Colonic mucosa (tissue), 4 donors: ENCODE measurements around the gene PLEKHG2. TPM values are rescaled to one million over a fixed set of nuclear protein-coding genes. Genes with fewer than 3 reads are reported as not detected.
A peak's percentile ranks its signal among the peaks of the same experiment; 100 is the strongest.

Experiments used
- DNase-seq: peaks from one replicate; pipeline ENCODE4 v3.0.0-alpha.2; 2020
- H3K27ac ChIP-seq: fragments of 200-600 bp; one replicate; pipeline ENCODE4 v1.8.0; 2021
- H3K27me3 ChIP-seq: fragments of 200-600 bp; one replicate; pipeline ENCODE4 v1.8.0; 2021
- H3K36me3 ChIP-seq: fragments of 200-600 bp; one replicate; pipeline ENCODE4 v1.8.0; 2021
- H3K4me1 ChIP-seq: fragments of 200-600 bp; one replicate; pipeline ENCODE4 v1.8.0; 2021; ENCODE audit warnings: mild to moderate bottlenecking
- H3K4me3 ChIP-seq: fragments of 200-600 bp; one replicate; pipeline ENCODE4 v1.8.0; 2021
- H3K9ac ChIP-seq, 2 donors: one replicate each; pipeline ENCODE4 v1.7.0; 2013; ENCODE audit warnings: control low read depth in 2 of 2, low read depth in 2 of 2, low read length in 2 of 2
- H3K9me3 ChIP-seq: fragments of 200-600 bp; one replicate; pipeline ENCODE4 v1.8.0; 2021
- intact Hi-C: fragments of 100-400 bp; cut with DNase I; formaldehyde crosslinking; loops from one replicate; pipeline ENCODE4 v1.14.1; 2022
- total RNA-seq, 2 donors: library from RNA; stranded (reverse); fragmentation: NEBNext Ultra II Directional in 1 of 2; extraction: Animal tissue kit (Norgen Biotek cat#: 25700) in 1 of 2; gene quantifications; one replicate each; pipeline ENCODE4 v1.2.1, GENCODE V29; 2021
- TF ChIP-seq, protein P1 (sequence below): fragments of 200-600 bp; IDR thresholded peaks from one replicate; pipeline ENCODE4 v1.8.0; 2022; ENCODE audit warnings: antibody characterized with exemption, mild to moderate bottlenecking
- donor health status: healthy.
- donor health status: DM: no; HTN: no; CAD: no.
- donor health status: DM: no; HTN: no; CAD: no.

The PLEKHG2 gene
- total RNA-seq, 2 donors from 2014 or later = 8.0 to 10.4 TPM

DNA sequence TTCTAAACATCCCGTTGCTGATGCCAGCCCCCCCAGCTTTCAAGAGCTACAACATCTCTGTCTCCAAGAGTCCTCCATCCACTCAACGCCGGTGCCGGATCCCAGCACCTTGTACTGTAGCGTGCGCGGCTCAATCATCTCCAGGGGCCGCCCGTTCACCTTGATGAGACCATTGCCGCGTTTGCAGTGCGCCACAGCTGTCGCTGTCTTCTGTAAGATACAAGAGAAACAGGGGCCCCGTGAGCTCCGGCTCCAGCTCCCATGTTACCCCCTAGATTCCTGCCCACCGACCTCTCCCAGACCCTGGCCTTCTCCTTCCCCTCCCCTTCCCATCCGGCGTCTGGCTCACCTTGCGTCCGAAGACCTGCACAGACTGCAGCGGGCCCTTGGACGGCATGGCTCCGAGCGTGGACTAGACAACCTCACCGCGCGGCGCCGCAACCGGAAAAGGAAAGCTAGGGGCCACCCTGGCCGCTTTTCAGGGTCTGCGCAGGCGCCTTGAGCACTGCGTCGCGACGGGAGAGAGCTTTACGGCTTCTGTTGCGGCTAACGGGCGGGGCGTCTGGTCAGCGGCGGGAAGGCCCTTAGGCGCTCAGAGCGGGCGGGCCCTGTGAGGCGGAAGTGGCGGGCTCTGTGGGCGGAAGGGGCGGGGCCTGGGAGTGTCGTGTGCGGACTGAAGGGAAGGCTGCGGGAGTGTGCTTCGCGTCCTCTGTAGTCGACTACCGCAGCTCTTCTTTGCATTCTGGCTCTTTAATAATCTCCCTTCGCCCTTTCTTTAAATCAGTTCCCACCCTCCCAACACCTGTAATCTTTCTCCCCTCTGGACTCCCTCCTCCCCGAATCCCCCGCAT, 23.3 kb downstream of the PLEKHG2 start, which contains the start of gene RPS16:
RPS16 (minus strand) TSS at position 451 of the 851 bp plus-strand sequence; CDS start at position 397, 54 bp downstream.
- intact Hi-C loops = no loop called here
- peaks cover 3% of the 10 kb centered on the region for H3K4me1 ChIP-seq

DNA sequence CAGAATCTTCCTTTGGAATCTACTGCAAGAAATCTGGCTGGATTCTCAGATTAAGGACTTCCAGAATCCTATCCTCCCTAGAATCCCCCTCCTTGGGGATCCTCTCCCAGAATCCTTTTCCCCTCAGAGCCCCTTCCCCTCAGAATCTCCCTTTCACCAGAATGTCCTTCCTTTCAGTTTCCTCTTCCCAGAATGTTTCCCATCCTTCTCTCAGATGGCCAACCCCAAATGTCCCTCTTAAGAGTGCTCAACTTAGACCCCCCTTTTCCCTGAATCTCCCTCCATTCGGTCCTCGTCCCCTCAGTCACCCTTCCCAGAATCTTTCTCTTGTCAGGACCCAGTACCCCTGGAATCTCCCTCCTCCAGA, 23.9 kb downstream of the PLEKHG2 start:
- peak overlapping the region; percentile 93 for H3K4me3 ChIP-seq
- peak overlapping the region; percentile 13 to 88 for H3K9ac ChIP-seq
- peaks cover 3% of the 10 kb centered on the region for H3K4me1 ChIP-seq
- H3K27me3 ChIP-seq = no peaks in the 10 kb centered on the region
- H3K27ac ChIP-seq = peak overlapping the region; percentile 76
- DNase-seq = no peak
- TF ChIP-seq, protein P1, sequence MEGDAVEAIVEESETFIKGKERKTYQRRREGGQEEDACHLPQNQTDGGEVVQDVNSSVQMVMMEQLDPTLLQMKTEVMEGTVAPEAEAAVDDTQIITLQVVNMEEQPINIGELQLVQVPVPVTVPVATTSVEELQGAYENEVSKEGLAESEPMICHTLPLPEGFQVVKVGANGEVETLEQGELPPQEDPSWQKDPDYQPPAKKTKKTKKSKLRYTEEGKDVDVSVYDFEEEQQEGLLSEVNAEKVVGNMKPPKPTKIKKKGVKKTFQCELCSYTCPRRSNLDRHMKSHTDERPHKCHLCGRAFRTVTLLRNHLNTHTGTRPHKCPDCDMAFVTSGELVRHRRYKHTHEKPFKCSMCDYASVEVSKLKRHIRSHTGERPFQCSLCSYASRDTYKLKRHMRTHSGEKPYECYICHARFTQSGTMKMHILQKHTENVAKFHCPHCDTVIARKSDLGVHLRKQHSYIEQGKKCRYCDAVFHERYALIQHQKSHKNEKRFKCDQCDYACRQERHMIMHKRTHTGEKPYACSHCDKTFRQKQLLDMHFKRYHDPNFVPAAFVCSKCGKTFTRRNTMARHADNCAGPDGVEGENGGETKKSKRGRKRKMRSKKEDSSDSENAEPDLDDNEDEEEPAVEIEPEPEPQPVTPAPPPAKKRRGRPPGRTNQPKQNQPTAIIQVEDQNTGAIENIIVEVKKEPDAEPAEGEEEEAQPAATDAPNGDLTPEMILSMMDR = no peak
- no peaks in the 10 kb centered on the region for H3K9me3 ChIP-seq
- intact Hi-C loops = no loop called here
- H3K36me3 ChIP-seq = peaks cover 27% of the 10 kb centered on the region

More for the DNA sequence above, 23.3 kb downstream of the PLEKHG2 start, which contains the start of gene RPS16:
- peak; percentile 98 for DNase-seq
- TF ChIP-seq, protein P1 = no peak
- H3K36me3 ChIP-seq = peaks cover 27% of the 10 kb centered on the region
- H3K27ac ChIP-seq = peak within 1 kb of the TSS; percentile 76
- no peaks in the 10 kb centered on the region for H3K9me3 ChIP-seq
- peak within 1 kb of the TSS; percentile 93 for H3K4me3 ChIP-seq
- no peaks in the 10 kb centered on the region for H3K27me3 ChIP-seq
- H3K9ac ChIP-seq = peak within 1 kb of the TSS; percentile 93 to 95

DNA sequence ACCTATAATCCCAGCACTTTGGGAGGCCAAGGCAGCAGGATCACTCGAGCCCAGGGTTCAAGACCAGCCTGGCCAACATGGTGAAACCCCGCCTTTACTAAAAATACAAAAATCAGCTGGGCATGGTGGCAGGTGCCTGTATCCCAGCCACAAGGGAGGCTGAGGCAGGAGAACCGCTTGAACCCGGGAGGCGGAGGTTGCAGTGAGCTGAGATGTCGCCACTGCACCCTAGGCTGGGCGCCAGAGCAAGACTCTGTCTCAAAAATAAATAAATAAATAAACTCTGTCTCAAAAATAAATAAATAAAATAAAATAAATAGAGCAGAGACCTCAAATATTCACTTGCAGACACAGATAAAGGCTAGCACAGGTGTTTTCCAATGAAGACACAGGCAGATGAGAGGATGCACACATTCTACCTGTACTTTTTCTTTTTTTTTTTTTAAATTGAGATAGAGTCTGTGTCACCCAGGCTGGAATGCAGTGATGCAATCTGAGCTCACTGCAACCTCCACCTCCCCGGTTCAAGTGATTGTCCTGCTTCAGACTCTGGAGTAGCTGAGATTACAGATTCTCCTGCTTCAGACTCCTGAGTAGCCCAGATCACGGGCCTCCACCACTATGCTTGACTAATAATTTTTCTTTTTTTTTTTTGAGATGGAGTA, 25.9 kb downstream of the PLEKHG2 start:
- Histone ChIP-seq H3K4me3 (no peak overlapping the region), H3K4me1 (peaks cover 3% of the 10 kb centered on the region), H3K27ac (no peak overlapping the region), H3K36me3 (peaks cover 10% of the 10 kb centered on the region), H3K9me3 (no peaks in the 10 kb centered on the region), H3K9ac (no peak overlapping the region), H3K27me3 (no peaks in the 10 kb centered on the region)
- intact Hi-C loops = no loop called here
- no peak for DNase-seq
- TF ChIP-seq, protein P1 = no peak

DNA sequence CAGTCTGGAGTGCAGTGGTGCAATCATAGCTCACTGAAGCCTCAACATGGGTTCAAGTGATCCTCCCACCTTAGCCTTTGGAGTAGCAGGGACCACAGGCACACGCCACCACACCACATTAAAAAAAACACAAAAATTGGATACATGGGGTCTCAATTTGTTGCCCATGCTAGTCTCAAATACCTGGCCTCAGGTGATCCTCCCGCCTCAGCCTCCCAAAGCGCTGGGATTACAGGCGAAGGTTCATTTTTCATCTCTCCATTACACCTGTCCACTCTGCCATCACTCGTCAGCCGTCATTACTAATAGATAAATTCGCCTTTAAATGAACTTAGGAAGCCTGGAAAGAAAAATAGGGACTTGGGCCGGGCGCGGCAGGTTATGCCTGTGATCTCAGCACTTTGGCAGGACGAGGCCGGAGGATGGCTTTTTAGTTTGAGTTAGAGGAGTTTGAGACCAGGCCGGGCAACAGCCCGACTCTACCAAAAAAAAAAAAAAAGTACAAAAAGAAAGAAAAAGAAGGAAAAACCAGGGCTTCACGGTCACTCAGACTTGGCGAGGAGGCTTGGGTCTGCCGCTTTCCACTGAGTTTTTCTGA, 32.2 kb downstream of the PLEKHG2 start:
- no peaks in the 10 kb centered on the region for H3K36me3 ChIP-seq
- intact Hi-C loops = loop anchor here (10.0 kb wide), 1 partner anchor 90 kb away; the partner anchor contains the start of gene EID2B
- H3K4me3 ChIP-seq = peak overlapping the region; percentile 82
- H3K9ac ChIP-seq = peak overlapping the region; percentile 72 to 98
- TF ChIP-seq, protein P1 = no peak
- H3K27ac ChIP-seq = peak overlapping the region; percentile 91
- peaks cover 6% of the 10 kb centered on the region for H3K4me1 ChIP-seq
- H3K27me3 ChIP-seq = no peaks in the 10 kb centered on the region
- peak; percentile 25 for DNase-seq
- no peaks in the 10 kb centered on the region for H3K9me3 ChIP-seq
